Cardiac muscle cell (in vitro differentiated cells and primary cell): ENCODE measurements around the gene CNN1. TPM values are rescaled to one million over a fixed set of nuclear protein-coding genes. Genes with fewer than 3 reads are reported as not detected.
A peak's percentile ranks its signal among the peaks of the same experiment; 100 is the strongest.

Experiments
- DNase-seq, 2 donors: peaks; one replicate each; pipeline versions ENCODE4 v3.0.0 to v3.0.0-alpha.2; 2010 to 2017; ENCODE audit warnings: low read depth in 1 of 2, low spot score in 1 of 2
- H3K27ac ChIP-seq: fragments of 200-600 bp; sonication (generic); 2 replicates; pipeline ENCODE4 v1.5.1; 2016
- H3K27me3 ChIP-seq: fragments of 200-600 bp; sonication (generic); 2 replicates; pipeline ENCODE4 v1.6.0; 2016; ENCODE audit warnings: control low read depth
- H3K36me3 ChIP-seq: fragments of 200-600 bp; sonication (generic); 2 replicates; pipeline ENCODE4 v1.5.1; 2016; ENCODE audit warnings: control low read depth
- H3K4me1 ChIP-seq: fragments of 200-600 bp; sonication (generic); 2 replicates; pipeline ENCODE4 v1.8.1; 2017; ENCODE audit warnings: low read depth, mild to moderate bottlenecking, mixed run types
- H3K4me3 ChIP-seq: fragments of 200-600 bp; sonication (generic); 2 replicates; pipeline ENCODE4 v1.5.1; 2016; ENCODE audit warnings: mild to moderate bottlenecking
- H3K9me3 ChIP-seq: fragments of 200-600 bp; sonication (generic); 2 replicates; pipeline ENCODE4 v1.5.1; 2017; ENCODE audit warnings: low read depth, mild to moderate bottlenecking, control low read depth
- CTCF ChIP-seq: IDR thresholded peaks from 2 replicates; pipeline ENCODE4 v1.5.1; 2012; ENCODE audit warnings: low read depth, mild to moderate bottlenecking, low read length
- polyA plus RNA-seq: library from polyadenylated mRNA; unstranded; fragments of >200 nt; fragmentation: Nextera tagmentation; extraction: Ambion mirVana; gene quantifications from 2 replicates; pipeline ENCODE4 v1.2.1, GENCODE V29; 2016
- total RNA-seq: library from RNA; depleted of rRNA; stranded (reverse); fragments of >200 nt; gene quantifications from 2 replicates; pipeline ENCODE4 v1.2.3, GENCODE V29; 2016

Gene CNN1
- total and polyA plus RNA-seq, 2 experiments from 2014 or later, result 288 to 388 TPM

- H3K4me3 ChIP-seq, result no peak overlapping the region
- no peaks in the 10 kb centered on the region for H3K4me1 ChIP-seq
- H3K36me3 ChIP-seq, result peaks cover 25% of the 10 kb centered on the region
- no peak overlapping the region for H3K27ac ChIP-seq
- TF ChIP-seq CTCF, result no peak
- no peaks in the 10 kb centered on the region for H3K9me3 ChIP-seq
- no peak for DNase-seq
- H3K27me3 ChIP-seq, result no peaks in the 10 kb centered on the region
These were observed 9.5 kb downstream of the CNN1 start for GRCh38 chr19:11547929-11548700.

- H3K27ac ChIP-seq, result no peak overlapping the region
These were observed 10.8 kb downstream of the CNN1 start for GRCh38 chr19:11549386-11549953.

GRCh38 chr19:11550265-11550664, 11.6 kb downstream of the CNN1 start:
- no peaks in the 10 kb centered on the region for H3K27me3 ChIP-seq
- H3K4me1 ChIP-seq, result no peaks in the 10 kb centered on the region
- H3K27ac ChIP-seq, result no peak overlapping the region
- peaks cover 27% of the 10 kb centered on the region for H3K36me3 ChIP-seq
- no peak for TF ChIP-seq CTCF
- DNase-seq, result no peak
- no peaks in the 10 kb centered on the region for H3K9me3 ChIP-seq
- no peak overlapping the region for H3K4me3 ChIP-seq

More at GRCh38 chr19:11549386-11549953, 10.8 kb downstream of the CNN1 start:
- Histone ChIP-seq H3K9me3 (no peaks in the 10 kb centered on the region), H3K4me1 (no peaks in the 10 kb centered on the region), H3K27me3 (no peaks in the 10 kb centered on the region), H3K36me3 (peaks cover 27% of the 10 kb centered on the region), H3K4me3 (no peak overlapping the region)
- no peak for TF ChIP-seq CTCF
- DNase-seq, result no peak

- DNase-seq, result peak; percentile 23 to 49
- no peaks in the 10 kb centered on the region for H3K4me1 ChIP-seq
- peak overlapping the region; percentile 54 for H3K27ac ChIP-seq
- H3K36me3 ChIP-seq, result peaks cover 27% of the 10 kb centered on the region
- H3K27me3 ChIP-seq, result no peaks in the 10 kb centered on the region
- no peaks in the 10 kb centered on the region for H3K9me3 ChIP-seq
- TF ChIP-seq CTCF, result peak; percentile 41
- H3K4me3 ChIP-seq, result no peak overlapping the region
These were observed 13.1 kb downstream of the CNN1 start for GRCh38 chr19:11551603-11552235.

GRCh38 chr19:11552666-11553372, 14.2 kb downstream of the CNN1 start:
- Histone ChIP-seq H3K27me3 (no peaks in the 10 kb centered on the region), H3K36me3 (peaks cover 25% of the 10 kb centered on the region), H3K27ac (no peak overlapping the region), H3K4me1 (peaks cover 1% of the 10 kb centered on the region), H3K4me3 (no peak overlapping the region), H3K9me3 (no peaks in the 10 kb centered on the region)
- TF ChIP-seq CTCF, result no peak
- no peak for DNase-seq
